Measurements from ENCODE around the gene KIAA1191. TPM values are rescaled to one million over a fixed set of nuclear protein-coding genes. Genes with fewer than 3 reads are reported as not detected.

KIAA1191 gene
- total RNA-seq, 2 donors from 2014 or later: 135 to 172 TPM

- H3K36me3 Mint-ChIP-seq (ENCODE audit: low read depth): peaks cover 52% of the 10 kb centered on the region
Observed at GRCh38 chr5:176381979-176382378, 20.4 kb upstream of the KIAA1191 start.

DNA sequence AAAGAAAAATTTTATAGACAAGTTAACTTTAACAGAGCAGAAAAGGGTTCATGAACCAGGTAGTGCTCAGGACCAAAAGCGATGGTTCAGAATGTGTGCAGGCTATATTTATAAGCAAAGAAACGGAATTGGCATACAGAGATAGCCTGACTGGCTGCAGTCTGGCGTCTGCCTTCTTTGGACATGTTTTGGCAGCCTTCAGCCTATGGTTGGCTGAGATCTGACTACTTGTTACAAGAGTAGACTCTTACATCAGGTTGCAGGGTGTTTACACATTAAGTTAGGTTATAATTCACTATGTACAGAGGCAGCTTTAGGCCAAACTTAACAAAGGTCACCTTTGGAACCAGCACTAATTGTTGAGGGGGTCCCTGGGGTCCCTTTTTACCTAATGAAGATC is 19.9 kb upstream of the KIAA1191 start:
- H3K4me1 Mint-ChIP-seq: no peaks in the 10 kb centered on the region
- Histone ChIP-seq H3K4me3 (ENCODE audit: low read length) (no peak overlapping the region), H3K4me1 (ENCODE audit: control insufficient read depth, insufficient read depth, low read length) (no peaks in the 10 kb centered on the region), H3K36me3 (ENCODE audit: control insufficient read depth, insufficient read depth, low read length) (peaks cover 48% of the 10 kb centered on the region), H3K27me3 (ENCODE audit: control insufficient read depth, insufficient read depth, low read length, poor library complexity, severe bottlenecking) (no peaks in the 10 kb centered on the region), H3K9me3 (ENCODE audit: control insufficient read depth, low read length) (no peaks in the 10 kb centered on the region), H3K9ac (ENCODE audit: extremely low read depth, low read length, poor library complexity, severe bottlenecking) (no peak overlapping the region), H3K27ac (ENCODE audit: low read depth, low read length) (no peak overlapping the region)
- peaks cover 52% of the 10 kb centered on the region for H3K36me3 Mint-ChIP-seq (ENCODE audit: low read depth)
- no peak overlapping the region for H3K27ac Mint-ChIP-seq
- no peak for DNase-seq
- no peaks in the 10 kb centered on the region for H3K9me3 Mint-ChIP-seq
- no peaks in the 10 kb centered on the region for H3K27me3 Mint-ChIP-seq (ENCODE audit: insufficient read depth)
- no peak overlapping the region for H3K4me3 Mint-ChIP-seq
- 89% methylated on average over 3 of the region's 3 CpGs for WGBS, 2 experiments (ENCODE audit: insufficient coverage in 1 of 2, insufficient read length in 1 of 2)
- TF ChIP-seq, protein P1, sequence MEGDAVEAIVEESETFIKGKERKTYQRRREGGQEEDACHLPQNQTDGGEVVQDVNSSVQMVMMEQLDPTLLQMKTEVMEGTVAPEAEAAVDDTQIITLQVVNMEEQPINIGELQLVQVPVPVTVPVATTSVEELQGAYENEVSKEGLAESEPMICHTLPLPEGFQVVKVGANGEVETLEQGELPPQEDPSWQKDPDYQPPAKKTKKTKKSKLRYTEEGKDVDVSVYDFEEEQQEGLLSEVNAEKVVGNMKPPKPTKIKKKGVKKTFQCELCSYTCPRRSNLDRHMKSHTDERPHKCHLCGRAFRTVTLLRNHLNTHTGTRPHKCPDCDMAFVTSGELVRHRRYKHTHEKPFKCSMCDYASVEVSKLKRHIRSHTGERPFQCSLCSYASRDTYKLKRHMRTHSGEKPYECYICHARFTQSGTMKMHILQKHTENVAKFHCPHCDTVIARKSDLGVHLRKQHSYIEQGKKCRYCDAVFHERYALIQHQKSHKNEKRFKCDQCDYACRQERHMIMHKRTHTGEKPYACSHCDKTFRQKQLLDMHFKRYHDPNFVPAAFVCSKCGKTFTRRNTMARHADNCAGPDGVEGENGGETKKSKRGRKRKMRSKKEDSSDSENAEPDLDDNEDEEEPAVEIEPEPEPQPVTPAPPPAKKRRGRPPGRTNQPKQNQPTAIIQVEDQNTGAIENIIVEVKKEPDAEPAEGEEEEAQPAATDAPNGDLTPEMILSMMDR (conservative IDR thresholded peaks at IDR 0.05): no peak

More at GRCh38 chr5:176381979-176382378, 20.4 kb upstream of the KIAA1191 start:
- no peaks in the 10 kb centered on the region for H3K4me1 ChIP-seq (ENCODE audit: control insufficient read depth, insufficient read depth, low read length)
- no peak overlapping the region for H3K4me3 Mint-ChIP-seq
- H3K9me3 ChIP-seq (ENCODE audit: control insufficient read depth, low read length): no peaks in the 10 kb centered on the region
- peaks cover 52% of the 10 kb centered on the region for H3K36me3 ChIP-seq (ENCODE audit: control insufficient read depth, insufficient read depth, low read length)
- no peak overlapping the region for H3K9ac ChIP-seq (ENCODE audit: extremely low read depth, low read length, poor library complexity, severe bottlenecking)
- no peaks in the 10 kb centered on the region for H3K4me1 Mint-ChIP-seq
- no peaks in the 10 kb centered on the region for H3K9me3 Mint-ChIP-seq
- H3K27me3 ChIP-seq (ENCODE audit: control insufficient read depth, insufficient read depth, low read length, poor library complexity, severe bottlenecking): no peaks in the 10 kb centered on the region
- no peak overlapping the region for H3K27ac Mint-ChIP-seq
- DNase-seq: no peak
- TF ChIP-seq, protein P1 (conservative IDR thresholded peaks at IDR 0.05): no peak
- 95 to 100% methylated on average over 1 to 3 of the region's 3 CpGs for WGBS, 2 experiments (ENCODE audit: insufficient coverage in 1 of 2, insufficient read length in 1 of 2)
- no peaks in the 10 kb centered on the region for H3K27me3 Mint-ChIP-seq (ENCODE audit: insufficient read depth)
- H3K27ac ChIP-seq (ENCODE audit: low read depth, low read length): no peak overlapping the region
- no peak overlapping the region for H3K4me3 ChIP-seq (ENCODE audit: low read length)

GRCh38 chr5:176379881-176380280 is 18.3 kb upstream of the KIAA1191 start:
- no peak overlapping the region for H3K9ac ChIP-seq (ENCODE audit: extremely low read depth, low read length, poor library complexity, severe bottlenecking)
- H3K27ac Mint-ChIP-seq: no peak overlapping the region
- no peaks in the 10 kb centered on the region for H3K27me3 Mint-ChIP-seq (ENCODE audit: insufficient read depth)
- no peaks in the 10 kb centered on the region for H3K9me3 ChIP-seq (ENCODE audit: control insufficient read depth, low read length)
- H3K4me1 Mint-ChIP-seq: no peaks in the 10 kb centered on the region
- no peak overlapping the region for H3K27ac ChIP-seq (ENCODE audit: low read depth, low read length)
- H3K27me3 ChIP-seq (ENCODE audit: control insufficient read depth, insufficient read depth, low read length, poor library complexity, severe bottlenecking): no peaks in the 10 kb centered on the region
- H3K36me3 ChIP-seq (ENCODE audit: control insufficient read depth, insufficient read depth, low read length): peaks cover 35% of the 10 kb centered on the region
- no peaks in the 10 kb centered on the region for H3K9me3 Mint-ChIP-seq
- TF ChIP-seq, protein P1 (conservative IDR thresholded peaks at IDR 0.05): no peak
- H3K4me3 Mint-ChIP-seq: no peak overlapping the region
- WGBS, 2 experiments (ENCODE audit: insufficient coverage in 1 of 2, insufficient read length in 1 of 2): 88 to 95% methylated on average over 3 of the region's 3 CpGs
- H3K4me3 ChIP-seq (ENCODE audit: low read length): no peak overlapping the region
- DNase-seq: no peak
- peaks cover 41% of the 10 kb centered on the region for H3K36me3 Mint-ChIP-seq (ENCODE audit: low read depth)
- H3K4me1 ChIP-seq (ENCODE audit: control insufficient read depth, insufficient read depth, low read length): no peaks in the 10 kb centered on the region

Data from endodermal cell (in vitro differentiated cells).